ENCODE measurements around the gene UBR2. TPM values are rescaled to one million over a fixed set of nuclear protein-coding genes. Genes with fewer than 3 reads are reported as not detected.
"Not testable (repeated sequence)": the region's sequence is repeated elsewhere in the genome, so short reads cannot be mapped to it uniquely, and the experiment has no call there.

UBR2 gene
- total RNA-seq, 1 donor from 2014 or later, result 26.8 TPM

- no peak for DNase-seq (ENCODE audit: low spot score)
- Mint-ChIP-seq H3K36me3 (ENCODE audit: low read depth) (peaks cover 10% of the 10 kb centered on the region), H3K27ac (no peak overlapping the region), H3K4me3 (peak overlapping the region; percentile 100), H3K4me1 (ENCODE audit: low read depth) (peaks cover 28% of the 10 kb centered on the region), H3K27me3 (ENCODE audit: insufficient read depth) (peaks cover 2% of the 10 kb centered on the region), H3K9me3 (no peaks in the 10 kb centered on the region)
- intact Hi-C loops (cut with micrococcal nuclease), result loop anchor here (1.0 to 10.0 kb wide), 12 partner anchors 111 to 1012 kb away; partner anchors contain the start of genes BYSL, KLC4, KLHDC3 and MEA1
These were observed 932 bp upstream of the UBR2 start for GRCh38 chr6:42562788-42563405.

GRCh38 chr6:42564506-42564825, 637 bp downstream of the UBR2 start:
- no peak for DNase-seq (ENCODE audit: low spot score)
- Mint-ChIP-seq H3K4me3 (peak overlapping the region; percentile 100), H3K27me3 (ENCODE audit: insufficient read depth) (peaks cover 2% of the 10 kb centered on the region)

GRCh38 chr6:42565823-42566613, 2.2 kb downstream of the UBR2 start:
- intact Hi-C loops (cut with micrococcal nuclease), result loop anchor here (2.0 to 10.0 kb wide), 7 partner anchors 45 to 1009 kb away; partner anchors contain the start of genes BYSL, CUL7, MED20 and POLH
- Mint-ChIP-seq H3K36me3 (ENCODE audit: low read depth) (peaks cover 10% of the 10 kb centered on the region), H3K27ac (peak overlapping the region; percentile 61), H3K9me3 (no peaks in the 10 kb centered on the region), H3K27me3 (ENCODE audit: insufficient read depth) (no peaks in the 10 kb centered on the region), H3K4me3 (peak overlapping the region; percentile 100), H3K4me1 (ENCODE audit: low read depth) (peaks cover 44% of the 10 kb centered on the region)
- DNase-seq (ENCODE audit: low spot score), result no peak

More at GRCh38 chr6:42564506-42564825, 637 bp downstream of the UBR2 start:
- Mint-ChIP-seq H3K36me3 (ENCODE audit: low read depth) (peaks cover 10% of the 10 kb centered on the region), H3K27ac (peak overlapping the region; percentile 97), H3K4me1 (ENCODE audit: low read depth) (peaks cover 37% of the 10 kb centered on the region), H3K9me3 (no peaks in the 10 kb centered on the region)
- intact Hi-C loops (cut with micrococcal nuclease), result loop anchor here (1.0 to 10.0 kb wide), 8 partner anchors 44 to 1010 kb away; partner anchors contain the start of genes BYSL, CUL7, KLHDC3 and MEA1

DNA sequence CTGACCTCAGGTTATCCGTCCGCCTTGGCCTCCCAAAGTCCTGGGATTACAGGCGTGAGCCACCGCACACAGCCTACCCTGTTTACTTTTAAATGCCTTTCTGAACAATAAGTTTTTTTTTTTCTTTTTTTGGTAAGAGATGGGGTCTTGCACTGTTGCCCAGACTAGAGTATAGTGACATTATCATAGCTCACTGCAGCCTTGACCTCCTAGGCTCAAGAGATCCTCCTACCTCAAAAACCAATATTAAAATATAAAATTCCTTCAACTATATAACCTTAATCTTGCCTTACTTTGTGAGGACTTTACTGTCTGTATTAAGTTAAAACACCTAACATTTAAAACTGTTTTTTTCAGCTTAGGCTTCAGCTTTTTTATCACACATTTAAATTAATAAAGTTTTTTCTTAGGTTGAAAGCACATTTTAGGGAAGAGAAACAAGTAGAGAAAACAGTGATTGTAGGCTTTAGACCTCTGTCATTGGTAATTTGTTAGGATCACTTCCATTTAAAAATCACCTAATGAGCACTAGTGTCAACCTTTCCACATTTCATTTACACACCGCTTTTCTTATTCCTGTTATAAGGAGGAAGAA, 2.9 kb downstream of the UBR2 start:
- H3K4me1 Mint-ChIP-seq (ENCODE audit: low read depth), result peaks cover 44% of the 10 kb centered on the region
- intact Hi-C loops (cut with micrococcal nuclease), result loop anchor here (5.0 to 10.0 kb wide), 5 partner anchors 208 to 1008 kb away; partner anchors contain the start of genes BYSL, MED20, POLH and SRF
- DNase-seq (ENCODE audit: low spot score), result no peak
- H3K9me3 Mint-ChIP-seq, result no peaks in the 10 kb centered on the region
- H3K27ac Mint-ChIP-seq, result no peak overlapping the region
- peak overlapping the region; percentile 100 for H3K4me3 Mint-ChIP-seq
- H3K36me3 Mint-ChIP-seq (ENCODE audit: low read depth), result peaks cover 10% of the 10 kb centered on the region
- H3K27me3 Mint-ChIP-seq (ENCODE audit: insufficient read depth), result no peaks in the 10 kb centered on the region

- not testable (repeated sequence) for DNase-seq (ENCODE audit: low spot score); H3K36me3 Mint-ChIP-seq (ENCODE audit: low read depth); H3K9me3 Mint-ChIP-seq; H3K27me3 Mint-ChIP-seq (ENCODE audit: insufficient read depth); H3K27ac Mint-ChIP-seq
- intact Hi-C loops (cut with micrococcal nuclease), result loop anchor here (5.0 to 10.0 kb wide), 5 partner anchors 208 to 1008 kb away; partner anchors contain the start of genes BYSL, MED20, POLH and SRF
- Mint-ChIP-seq H3K4me3 (peak overlapping the region; percentile 3), H3K4me1 (ENCODE audit: low read depth) (peaks cover 48% of the 10 kb centered on the region)
These were observed 3.4 kb downstream of the UBR2 start for GRCh38 chr6:42567237-42567636.

GRCh38 chr6:42569102-42570028, 5.5 kb downstream of the UBR2 start:
- no peak for DNase-seq (ENCODE audit: low spot score)
- Mint-ChIP-seq H3K4me3 (peak overlapping the region; percentile 13), H3K36me3 (ENCODE audit: low read depth) (peaks cover 23% of the 10 kb centered on the region), H3K4me1 (ENCODE audit: low read depth) (peaks cover 57% of the 10 kb centered on the region), H3K27ac (peak overlapping the region; percentile 85), H3K27me3 (ENCODE audit: insufficient read depth) (no peaks in the 10 kb centered on the region), H3K9me3 (no peaks in the 10 kb centered on the region)
- intact Hi-C loops (cut with micrococcal nuclease), result loop anchor here (1.0 to 10.0 kb wide), 7 partner anchors 41 to 1005 kb away; partner anchors contain the start of genes BYSL, MED20, POLH and SRF

DNA sequence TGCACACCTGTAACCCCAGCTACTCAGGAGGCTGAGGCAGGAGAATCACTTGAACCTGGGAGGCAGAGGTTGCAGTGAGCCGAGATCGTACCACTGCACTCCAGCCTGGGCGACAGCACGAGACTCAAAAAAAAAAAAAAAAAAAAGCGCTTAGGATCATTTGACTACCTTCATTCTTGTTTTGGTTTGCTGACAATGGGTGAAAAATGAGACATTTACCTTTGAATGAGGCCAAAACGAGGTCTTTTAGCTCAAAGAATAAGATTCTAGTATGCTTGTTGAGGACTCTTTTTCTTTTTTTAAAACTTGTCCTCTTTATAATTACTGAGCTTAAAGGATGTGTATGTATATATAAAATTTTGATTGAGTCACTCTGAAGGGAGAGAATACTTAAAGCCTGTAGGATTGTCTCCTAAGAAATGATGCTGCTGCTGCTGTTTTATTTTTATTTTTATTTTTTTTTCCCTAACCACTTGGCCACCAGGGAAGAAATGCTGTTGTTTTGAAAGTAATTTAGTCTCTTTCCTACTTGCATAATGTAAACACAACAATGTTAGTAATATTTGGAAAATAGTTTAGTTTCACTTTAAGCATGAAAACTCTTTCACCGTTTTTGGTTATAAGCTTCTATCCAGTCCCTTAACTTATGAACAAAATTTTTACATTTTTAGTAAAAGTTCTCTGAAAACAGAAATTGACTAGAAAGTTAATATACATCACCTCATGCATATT, 7.9 kb downstream of the UBR2 start:
- Mint-ChIP-seq H3K27me3 (ENCODE audit: insufficient read depth) (no peaks in the 10 kb centered on the region), H3K4me3 (peak overlapping the region; percentile 32), H3K36me3 (ENCODE audit: low read depth) (peaks cover 28% of the 10 kb centered on the region), H3K9me3 (no peaks in the 10 kb centered on the region), H3K27ac (peak overlapping the region; percentile 29), H3K4me1 (ENCODE audit: low read depth) (peaks cover 52% of the 10 kb centered on the region)
- intact Hi-C loops (cut with micrococcal nuclease), result loop anchor here (5.0 kb wide), 1 partner anchor 66 kb away; no protein-coding TSS in a partner anchor
- DNase-seq (ENCODE audit: low spot score), result no peak

DNA sequence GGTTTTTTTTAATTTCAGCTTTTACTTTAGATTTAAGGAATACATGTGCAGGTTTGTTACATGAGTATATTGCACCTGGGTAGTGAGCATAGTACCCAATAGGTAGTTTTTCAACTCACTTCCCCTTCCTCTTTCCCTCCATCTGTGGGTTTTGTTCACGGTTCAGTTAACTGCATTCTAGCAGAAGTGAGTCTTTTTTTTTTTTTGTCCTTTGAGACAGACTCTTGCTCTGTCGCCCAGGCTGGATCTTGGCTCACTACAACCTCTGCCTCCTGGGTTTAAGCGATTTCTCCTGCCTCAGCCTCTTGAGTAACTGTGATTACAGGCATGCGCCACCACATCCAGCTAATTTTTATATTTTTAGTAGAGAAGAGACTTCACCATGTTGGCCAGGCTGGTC, 8.7 kb downstream of the UBR2 start:
- no peak for DNase-seq (ENCODE audit: low spot score)
- H3K27ac Mint-ChIP-seq, result no peak overlapping the region
- H3K27me3 Mint-ChIP-seq (ENCODE audit: insufficient read depth), result no peaks in the 10 kb centered on the region
- H3K4me1 Mint-ChIP-seq (ENCODE audit: low read depth), result peaks cover 46% of the 10 kb centered on the region
- no peaks in the 10 kb centered on the region for H3K9me3 Mint-ChIP-seq
- peaks cover 25% of the 10 kb centered on the region for H3K36me3 Mint-ChIP-seq (ENCODE audit: low read depth)
- intact Hi-C loops (cut with micrococcal nuclease), result loop anchor here (5.0 kb wide), 1 partner anchor 65 kb away; no protein-coding TSS in a partner anchor
- H3K4me3 Mint-ChIP-seq, result no peak overlapping the region

DNA sequence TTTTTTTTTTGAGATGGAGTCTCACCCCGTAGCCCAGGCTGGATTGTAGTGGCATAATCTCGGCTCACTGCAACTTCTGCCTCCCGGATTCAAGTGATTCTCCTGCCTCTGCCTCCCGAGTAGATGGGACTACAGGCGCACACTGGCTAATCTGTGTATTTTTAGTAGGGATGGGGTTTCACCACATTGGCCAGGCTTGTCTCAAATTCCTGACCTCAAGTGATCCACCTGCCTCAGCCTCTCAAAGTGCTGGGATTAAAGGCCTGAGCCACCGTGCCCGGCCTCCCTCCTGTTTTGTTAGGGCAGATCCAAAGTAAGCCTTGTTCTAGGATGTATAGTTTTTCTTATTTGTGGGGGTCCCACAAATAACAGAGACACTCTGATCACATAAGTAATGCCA, 12.7 kb downstream of the UBR2 start:
- H3K9me3 Mint-ChIP-seq; intact Hi-C loops (cut with micrococcal nuclease); H3K27me3 Mint-ChIP-seq (ENCODE audit: insufficient read depth); DNase-seq (ENCODE audit: low spot score); H3K27ac Mint-ChIP-seq; H3K4me3 Mint-ChIP-seq: not testable (repeated sequence)
- H3K4me1 Mint-ChIP-seq (ENCODE audit: low read depth), result peaks cover 41% of the 10 kb centered on the region
- H3K36me3 Mint-ChIP-seq (ENCODE audit: low read depth), result peaks cover 35% of the 10 kb centered on the region

- H3K36me3 Mint-ChIP-seq (ENCODE audit: low read depth), result peaks cover 27% of the 10 kb centered on the region
- no peaks in the 10 kb centered on the region for H3K4me1 Mint-ChIP-seq (ENCODE audit: low read depth)
- H3K27ac Mint-ChIP-seq, result no peak overlapping the region
- no peaks in the 10 kb centered on the region for H3K9me3 Mint-ChIP-seq
- H3K4me3 Mint-ChIP-seq, result no peak overlapping the region
- DNase-seq (ENCODE audit: low spot score), result no peak
- intact Hi-C loops (cut with micrococcal nuclease), result no loop called here
- H3K27me3 Mint-ChIP-seq (ENCODE audit: insufficient read depth), result no peaks in the 10 kb centered on the region
These were observed 34.5 kb downstream of the UBR2 start for GRCh38 chr6:42598300-42598699.

DNA sequence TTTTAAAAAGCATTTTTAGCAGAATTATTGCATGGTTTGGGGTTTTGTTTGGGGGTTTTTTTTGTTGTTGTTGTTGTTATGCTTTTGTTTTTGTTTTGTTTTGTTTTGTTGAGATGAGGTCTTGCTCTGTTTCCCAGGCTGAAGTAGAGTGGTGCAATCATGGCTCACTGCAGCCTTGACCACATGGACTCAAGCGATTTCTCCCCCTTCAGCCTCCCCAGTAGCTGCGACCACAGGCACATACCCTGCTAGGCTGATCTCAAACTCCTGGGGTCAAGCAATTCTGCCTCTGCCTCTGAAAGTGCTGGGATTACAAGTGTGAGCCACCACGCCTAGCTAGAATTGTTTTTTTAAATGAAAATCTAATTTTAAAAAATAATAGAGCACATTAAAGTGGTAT, 35.7 kb downstream of the UBR2 start:
- Mint-ChIP-seq H3K36me3 (ENCODE audit: low read depth) (peaks cover 22% of the 10 kb centered on the region), H3K4me3 (no peak overlapping the region), H3K4me1 (ENCODE audit: low read depth) (no peaks in the 10 kb centered on the region), H3K27me3 (ENCODE audit: insufficient read depth) (no peaks in the 10 kb centered on the region), H3K9me3 (no peaks in the 10 kb centered on the region), H3K27ac (no peak overlapping the region)
- intact Hi-C loops (cut with micrococcal nuclease), result no loop called here
- no peak for DNase-seq (ENCODE audit: low spot score)

All from activated T-helper 1 cell treated with anti-CD3 and anti-CD28 coated beads, Interleukin-12 subunit alpha, Interleukin-12 subunit beta, Interleukin-2, Interleukin-4 antibody, amounts not matched to agents 30 ng/mL and 10 ng/mL and 1 ng/mL, durations not matched to agents 14 hours and 24 hours and 36 hours (primary cell).